GM12878 (cell line): ENCODE measurements around the gene EIF2B5. TPM values are rescaled to one million over a fixed set of nuclear protein-coding genes. Genes with fewer than 3 reads are reported as not detected.

ENCODE experiments used
- ATAC-seq: fragments of 200-7000 bp; cut with Tn5 transposase; 3 replicates; pipeline ENCODE4 v1.9.1; 2020; ENCODE audit warnings: mild to moderate bottlenecking, moderate library complexity
- BruUV-seq: library from RNA; stranded (reverse); fragments of 400-500 nt; replicated peaks from 2 replicates; lab custom pipeline; 2021; lab: Mats Ljungman, UMichigan
- CTCF ChIA-PET: fragments of 300-600 bp; sonication (Branson Sonifier 250); formaldehyde crosslinking; extraction: SDS; loops from one replicate; lab custom pipeline; 2021; ENCODE audit warnings: inconsistent platforms; lab: Yijun Ruan, JAX
- POLR2A ChIA-PET: fragments of 350-600 bp; formaldehyde crosslinking; extraction: SDS; loops from one replicate; lab custom pipeline; 2021; ENCODE audit warnings: inconsistent platforms; lab: Charles Lee
- RAD21 ChIA-PET: fragments of 300-600 bp; sonication (Branson Sonifier 250); formaldehyde crosslinking; loops from one replicate; lab custom pipeline; 2023; ENCODE audit warnings: antibody characterized with exemption; ENCODE audit not compliant: unreplicated experiment; lab: Charles Lee
- SMC1A ChIA-PET: fragments of 300-600 bp; sonication (Branson Sonifier 250); formaldehyde crosslinking; loops from one replicate; lab custom pipeline; 2023; ENCODE audit not compliant: unreplicated experiment, uncharacterized antibody; lab: Charles Lee
- DNase-seq: peaks from one replicate; pipeline ENCODE4 v3.0.0-alpha.2; 2011; ENCODE audit warnings: low read depth, low spot score
- FAIRE-seq: peaks from 3 replicates; lab custom pipeline; 2011; peaks lifted over from hg19 to GRCh38; lab: Jason Lieb, UNC
- H2AFZ ChIP-seq: 2 replicates; pipeline ENCODE4 v1.6.0; 2011; ENCODE audit warnings: low read depth, low read length, control low read depth; ENCODE audit not compliant: control insufficient read depth
- H3K27ac ChIP-seq: 2 replicates; pipeline ENCODE4 v1.5.1; 2011; ENCODE audit warnings: control low read depth; ENCODE audit not compliant: control insufficient read depth, insufficient read depth
- H3K27me3 ChIP-seq, 2 experiments: replicated peaks in 1 of 2; 2 replicates each; pipeline versions ENCODE4 v1.6.0 to v1.6.1; 2011; ENCODE audit warnings: low read length in 1 of 2; ENCODE audit not compliant: control insufficient read depth in 2 of 2, insufficient read depth in 2 of 2
- H3K36me3 ChIP-seq, 2 experiments: 2 replicates each; pipeline ENCODE4 v1.5.1; 2011; ENCODE audit warnings: low read length in 1 of 2; ENCODE audit not compliant: control insufficient read depth in 2 of 2, insufficient read depth in 2 of 2
- H3K4me1 ChIP-seq: 2 replicates; pipeline ENCODE4 v1.6.1; 2011; ENCODE audit warnings: mild to moderate bottlenecking, low read length, moderate library complexity, mixed read lengths; ENCODE audit not compliant: control insufficient read depth, insufficient read depth
- H3K4me2 ChIP-seq: 2 replicates; pipeline ENCODE4 v1.6.0; 2011; ENCODE audit warnings: control low read depth; ENCODE audit not compliant: control insufficient read depth, insufficient read depth
- H3K4me3 ChIP-seq: fragments of 200-600 bp; sonication (generic); 2 replicates; pipeline ENCODE4 v1.5.1; 2016
- H3K79me2 ChIP-seq: 2 replicates; pipeline ENCODE4 v1.6.0; 2011; ENCODE audit warnings: low read length; ENCODE audit not compliant: control insufficient read depth, insufficient read depth
- H3K9ac ChIP-seq: 2 replicates; pipeline ENCODE4 v1.8.0; 2011; ENCODE audit warnings: low read length, control low read depth, mixed read lengths; ENCODE audit not compliant: control insufficient read depth, insufficient read depth
- H3K9me3 ChIP-seq: replicated peaks from 3 replicates; pipeline ENCODE4 v1.5.1; 2011; ENCODE audit warnings: mild to moderate bottlenecking, low read length; ENCODE audit not compliant: control insufficient read depth, insufficient read depth
- H4K20me1 ChIP-seq: 2 replicates; pipeline ENCODE4 v1.6.0; 2011; ENCODE audit not compliant: control insufficient read depth, insufficient read depth
- ASH2L ChIP-seq: fragments of 300-600, 200-600 bp; sonication (generic); IDR thresholded peaks from 2 replicates; pipeline ENCODE4 v1.6.1; 2017; ENCODE audit warnings: low read depth, mild to moderate bottlenecking, borderline replicate concordance
- DPF2 ChIP-seq: fragments of 450-650 bp; IDR thresholded peaks from 2 replicates; pipeline ENCODE4 v1.6.1; 2017; ENCODE audit warnings: mild to moderate bottlenecking
- FOS ChIP-seq: IDR thresholded peaks from 3 replicates; pipeline ENCODE4 v1.6.1; 2011; ENCODE audit warnings: borderline replicate concordance; ENCODE audit not compliant: insufficient read length; ENCODE audit errors: extremely low read depth
- KAT2A ChIP-seq: conservative IDR thresholded peaks from 2 replicates; pipeline ENCODE4 v1.6.1; 2011; ENCODE audit warnings: low read depth, low read length; ENCODE audit not compliant: control insufficient read depth
- MAX ChIP-seq: IDR thresholded peaks from 2 replicates; pipeline ENCODE4 v1.6.1; 2012; ENCODE audit warnings: low read depth, low read length, improper control_type of control experiment
- MYC ChIP-seq: IDR thresholded peaks from 2 replicates; pipeline ENCODE4 v1.6.1; 2011; ENCODE audit warnings: mild to moderate bottlenecking, low read length, moderate library complexity, inconsistent platforms; ENCODE audit not compliant: insufficient read depth, insufficient replicate concordance, insufficient read length, severe bottlenecking
- PBX3 ChIP-seq: IDR thresholded peaks from 2 replicates; pipeline ENCODE4 v1.6.1; 2011; ENCODE audit warnings: mild to moderate bottlenecking, low read depth, low read length, moderate library complexity; ENCODE audit not compliant: insufficient replicate concordance
- SIX5 ChIP-seq: IDR thresholded peaks from 2 replicates; pipeline ENCODE4 v1.6.1; 2011; ENCODE audit warnings: mild to moderate bottlenecking, low read depth, low read length, moderate library complexity; ENCODE audit not compliant: severe bottlenecking
- SP1 ChIP-seq: IDR thresholded peaks from one replicate; pipeline ENCODE4 v1.6.1; 2011; ENCODE audit warnings: low read depth, low read length
- ZBED1 ChIP-seq: IDR thresholded peaks from 2 replicates; pipeline ENCODE4 v1.6.1; 2016; ENCODE audit warnings: borderline replicate concordance
- ZZZ3 ChIP-seq: IDR thresholded peaks from 2 replicates; pipeline ENCODE4 v1.6.1; 2011; ENCODE audit warnings: low read depth; ENCODE audit not compliant: control insufficient read depth, insufficient read length
- WGBS: methylation state at CpG from one replicate; pipeline ENCODE4 v1.1.6; 2016; ENCODE audit warnings: low lambda C conversion rate; ENCODE audit not compliant: insufficient replicate concordance, insufficient coverage; ENCODE audit errors: missing lambda C conversion rate; 5-methylcytosine and 5-hydroxymethylcytosine counted together
- in situ Hi-C: fragments of 300-500 bp; cut with MboI; formaldehyde crosslinking; loops from 9 replicates; pipeline ENCODE4 v1.14.3; 2018; ENCODE audit warnings: mixed read lengths
- intact Hi-C: fragments of 100-400 bp; cut with micrococcal nuclease; formaldehyde crosslinking; loops from one replicate; pipeline ENCODE4 v1.14.2; 2022; ENCODE audit not compliant: unreplicated experiment
- polyA plus RNA-seq, 11 experiments: library from polyadenylated mRNA; depleted of rRNA in 4 of 11; unstranded in 6 of 11; stranded (reverse) in 5 of 11; fragments of >200 nt; fragmentation: Nextera tagmentation in 4 of 11; fragmentation: Illumina TruSeq in 1 of 11; extraction: Ambion mirVana in 4 of 11; extraction: Trizol in 1 of 11; gene quantifications; 1 replicate in 1 of 11; 2 replicates in 10 of 11; pipeline versions ENCODE4 v1.2.1 to v1.2.3, GENCODE V29; 2011 to 2016; ENCODE audit warnings: inconsistent platforms in 2 of 11, missing spikeins in 2 of 11, low read depth in 1 of 11
- total RNA-seq, 4 experiments: library from RNA; depleted of rRNA in 3 of 4; stranded (reverse); fragments of >200 nt in 3 of 4; fragmentation: Illumina TruSeq in 1 of 4; extraction: Trizol in 1 of 4; gene quantifications; 2 replicates each; pipeline versions ENCODE4 v1.2.1 to v1.2.3, GENCODE V29; 2013 to 2021
- TF ChIP-seq, protein P1 (sequence below): IDR thresholded peaks from 2 replicates; pipeline ENCODE4 v1.6.1; 2012; ENCODE audit warnings: improper control_type of control experiment, low read depth, low read length; ENCODE audit not compliant: insufficient replicate concordance
- TF ChIP-seq, protein P2 (sequence below): fragments of 450-650 bp; IDR thresholded peaks from 2 replicates; pipeline ENCODE4 v1.6.1; 2017; ENCODE audit warnings: mild to moderate bottlenecking, low read depth, inconsistent platforms; ENCODE audit not compliant: poor library complexity, severe bottlenecking

EIF2B5 gene
- total and polyA plus RNA-seq, 10 of the 15 experiments (the other 5 are each of a cell fraction or from before 2014, with no cell fraction given), result 13.7 to 82.7 (median 52.2) TPM

GRCh38 chr3:184164648-184165330 is 29.6 kb downstream of the EIF2B5 start:
- H3K4me2 ChIP-seq, result no peak overlapping the region
- FAIRE-seq (no peak), DNase-seq (no peak), ATAC-seq (no peak)
- H2AFZ ChIP-seq, result no peak overlapping the region
- in situ Hi-C loops, result no loop called here
- peaks cover 8 to 17% of the 10 kb centered on the region in 2 experiments; a peak in 3 of 4 replicates for H3K36me3 ChIP-seq
- ChIA-PET SMC1A (no interaction called here), CTCF (interaction anchor here (1.5 kb wide), 1 partner anchor 8 kb away, joined by 3 read pairs; no protein-coding TSS in a partner anchor), POLR2A (interaction anchor here (0.5 to 0.6 kb wide), 2 partner anchors 9 to 184 kb away, joined by 4 to 5 read pairs; no protein-coding TSS in a partner anchor), RAD21 (no interaction called here)
- intact Hi-C loops, result no loop called here
- TF ChIP-seq ZBED1, result no peak
- no peak for TF ChIP-seq ASH2L
- no peak for TF ChIP-seq ZZZ3
- TF ChIP-seq PBX3, result no peak
- TF ChIP-seq KAT2A, result no peak
- TF ChIP-seq, protein P1, sequence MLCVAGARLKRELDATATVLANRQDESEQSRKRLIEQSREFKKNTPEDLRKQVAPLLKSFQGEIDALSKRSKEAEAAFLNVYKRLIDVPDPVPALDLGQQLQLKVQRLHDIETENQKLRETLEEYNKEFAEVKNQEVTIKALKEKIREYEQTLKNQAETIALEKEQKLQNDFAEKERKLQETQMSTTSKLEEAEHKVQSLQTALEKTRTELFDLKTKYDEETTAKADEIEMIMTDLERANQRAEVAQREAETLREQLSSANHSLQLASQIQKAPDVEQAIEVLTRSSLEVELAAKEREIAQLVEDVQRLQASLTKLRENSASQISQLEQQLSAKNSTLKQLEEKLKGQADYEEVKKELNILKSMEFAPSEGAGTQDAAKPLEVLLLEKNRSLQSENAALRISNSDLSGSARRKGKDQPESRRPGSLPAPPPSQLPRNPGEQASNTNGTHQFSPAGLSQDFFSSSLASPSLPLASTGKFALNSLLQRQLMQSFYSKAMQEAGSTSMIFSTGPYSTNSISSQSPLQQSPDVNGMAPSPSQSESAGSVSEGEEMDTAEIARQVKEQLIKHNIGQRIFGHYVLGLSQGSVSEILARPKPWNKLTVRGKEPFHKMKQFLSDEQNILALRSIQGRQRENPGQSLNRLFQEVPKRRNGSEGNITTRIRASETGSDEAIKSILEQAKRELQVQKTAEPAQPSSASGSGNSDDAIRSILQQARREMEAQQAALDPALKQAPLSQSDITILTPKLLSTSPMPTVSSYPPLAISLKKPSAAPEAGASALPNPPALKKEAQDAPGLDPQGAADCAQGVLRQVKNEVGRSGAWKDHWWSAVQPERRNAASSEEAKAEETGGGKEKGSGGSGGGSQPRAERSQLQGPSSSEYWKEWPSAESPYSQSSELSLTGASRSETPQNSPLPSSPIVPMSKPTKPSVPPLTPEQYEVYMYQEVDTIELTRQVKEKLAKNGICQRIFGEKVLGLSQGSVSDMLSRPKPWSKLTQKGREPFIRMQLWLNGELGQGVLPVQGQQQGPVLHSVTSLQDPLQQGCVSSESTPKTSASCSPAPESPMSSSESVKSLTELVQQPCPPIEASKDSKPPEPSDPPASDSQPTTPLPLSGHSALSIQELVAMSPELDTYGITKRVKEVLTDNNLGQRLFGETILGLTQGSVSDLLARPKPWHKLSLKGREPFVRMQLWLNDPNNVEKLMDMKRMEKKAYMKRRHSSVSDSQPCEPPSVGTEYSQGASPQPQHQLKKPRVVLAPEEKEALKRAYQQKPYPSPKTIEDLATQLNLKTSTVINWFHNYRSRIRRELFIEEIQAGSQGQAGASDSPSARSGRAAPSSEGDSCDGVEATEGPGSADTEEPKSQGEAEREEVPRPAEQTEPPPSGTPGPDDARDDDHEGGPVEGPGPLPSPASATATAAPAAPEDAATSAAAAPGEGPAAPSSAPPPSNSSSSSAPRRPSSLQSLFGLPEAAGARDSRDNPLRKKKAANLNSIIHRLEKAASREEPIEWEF, result no peak
- TF ChIP-seq MYC, result no peak
- TF ChIP-seq FOS, result no peak
- TF ChIP-seq DPF2, result no peak
- TF ChIP-seq SP1, result no peak
- no peak for TF ChIP-seq SIX5
- TF ChIP-seq, protein P2, sequence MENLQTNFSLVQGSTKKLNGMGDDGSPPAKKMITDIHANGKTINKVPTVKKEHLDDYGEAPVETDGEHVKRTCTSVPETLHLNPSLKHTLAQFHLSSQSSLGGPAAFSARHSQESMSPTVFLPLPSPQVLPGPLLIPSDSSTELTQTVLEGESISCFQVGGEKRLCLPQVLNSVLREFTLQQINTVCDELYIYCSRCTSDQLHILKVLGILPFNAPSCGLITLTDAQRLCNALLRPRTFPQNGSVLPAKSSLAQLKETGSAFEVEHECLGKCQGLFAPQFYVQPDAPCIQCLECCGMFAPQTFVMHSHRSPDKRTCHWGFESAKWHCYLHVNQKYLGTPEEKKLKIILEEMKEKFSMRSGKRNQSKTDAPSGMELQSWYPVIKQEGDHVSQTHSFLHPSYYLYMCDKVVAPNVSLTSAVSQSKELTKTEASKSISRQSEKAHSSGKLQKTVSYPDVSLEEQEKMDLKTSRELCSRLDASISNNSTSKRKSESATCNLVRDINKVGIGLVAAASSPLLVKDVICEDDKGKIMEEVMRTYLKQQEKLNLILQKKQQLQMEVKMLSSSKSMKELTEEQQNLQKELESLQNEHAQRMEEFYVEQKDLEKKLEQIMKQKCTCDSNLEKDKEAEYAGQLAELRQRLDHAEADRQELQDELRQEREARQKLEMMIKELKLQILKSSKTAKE, result no peak
- TF ChIP-seq MAX, result no peak
- WGBS, result 96% methylated on average over 16 of the region's 16 CpGs
- no peak overlapping the region for H3K27ac ChIP-seq
- no peaks in the 10 kb centered on the region for H3K27me3 ChIP-seq
- H3K9me3 ChIP-seq, result no peaks in the 10 kb centered on the region
- H4K20me1 ChIP-seq, result no peaks in the 10 kb centered on the region
- peaks cover 6% of the 10 kb centered on the region for H3K79me2 ChIP-seq
- no TSS peak for BruUV-seq
- H3K9ac ChIP-seq, result no peak overlapping the region
- no peak overlapping the region for H3K4me3 ChIP-seq
- H3K4me1 ChIP-seq, result peaks cover 5% of the 10 kb centered on the region; the same call in 1 of the 2 replicates
